CMK (cell line): ENCODE measurements around the gene TRIO.
A peak's percentile ranks its signal among the peaks of the same experiment; 100 is the strongest.

Source experiments
- DNase-seq: peaks from one replicate; pipeline ENCODE4 v3.0.0-alpha.2; 2010; ENCODE audit warnings: low read depth

TRIO gene

GRCh38 chr5:14486996-14487896 is 344.1 kb downstream of the TRIO start:
- no peak for DNase-seq

DNA sequence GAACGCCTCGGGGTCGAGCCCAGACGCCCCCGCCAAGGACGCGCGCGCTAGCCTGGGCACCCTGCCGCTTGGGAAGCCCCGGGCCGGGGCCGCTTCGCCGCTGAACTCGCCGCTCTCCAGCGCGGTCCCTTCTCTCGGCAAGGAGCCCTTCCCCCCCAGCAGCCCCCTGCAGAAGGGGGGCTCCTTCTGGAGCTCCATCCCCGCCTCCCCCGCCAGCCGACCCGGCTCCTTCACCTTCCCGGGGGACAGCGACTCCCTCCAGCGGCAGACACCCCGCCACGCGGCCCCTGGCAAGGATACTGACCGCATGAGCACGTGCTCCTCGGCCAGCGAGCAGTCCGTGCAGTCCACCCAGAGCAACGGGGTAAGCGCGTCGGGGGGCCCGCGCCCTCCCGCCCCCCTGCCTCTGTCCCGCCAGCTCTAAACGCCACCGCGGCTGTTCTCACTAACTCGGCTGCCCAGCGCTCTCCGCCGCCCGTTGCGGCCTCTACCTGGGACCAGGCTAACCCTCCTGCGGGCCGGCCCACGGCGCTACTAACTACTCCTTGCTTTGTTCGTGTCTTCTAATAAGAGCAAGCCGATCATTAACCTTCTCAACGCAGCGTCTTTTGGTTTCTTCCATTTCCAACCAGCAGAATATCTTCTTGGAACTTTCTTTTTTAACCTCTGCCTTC is 344.9 kb downstream of the TRIO start:
- DNase-seq = no peak

- DNase-seq = no peak
Measured at GRCh38 chr5:14488709-14489108, 345.6 kb downstream of the TRIO start.

DNA sequence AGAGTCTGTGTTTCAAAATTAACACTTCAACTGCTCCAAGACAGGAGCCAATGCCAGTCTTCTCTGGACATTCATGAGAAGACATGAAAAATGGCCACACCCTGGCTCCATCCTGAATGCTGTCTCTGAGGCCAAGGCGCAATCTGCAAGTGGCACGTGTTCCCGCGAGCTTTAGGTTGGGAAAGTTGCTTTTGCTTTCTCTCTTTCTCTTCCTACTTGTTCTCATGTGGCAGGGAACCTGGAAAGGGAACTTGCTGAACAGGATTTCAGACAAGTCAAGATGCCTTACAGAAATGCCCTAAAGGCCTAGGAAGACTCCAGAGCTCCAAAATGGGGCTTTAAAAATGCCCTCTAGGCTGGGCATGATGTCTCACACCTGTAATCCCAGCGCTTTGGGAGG is 346.5 kb downstream of the TRIO start:
- DNase-seq = no peak

DNA sequence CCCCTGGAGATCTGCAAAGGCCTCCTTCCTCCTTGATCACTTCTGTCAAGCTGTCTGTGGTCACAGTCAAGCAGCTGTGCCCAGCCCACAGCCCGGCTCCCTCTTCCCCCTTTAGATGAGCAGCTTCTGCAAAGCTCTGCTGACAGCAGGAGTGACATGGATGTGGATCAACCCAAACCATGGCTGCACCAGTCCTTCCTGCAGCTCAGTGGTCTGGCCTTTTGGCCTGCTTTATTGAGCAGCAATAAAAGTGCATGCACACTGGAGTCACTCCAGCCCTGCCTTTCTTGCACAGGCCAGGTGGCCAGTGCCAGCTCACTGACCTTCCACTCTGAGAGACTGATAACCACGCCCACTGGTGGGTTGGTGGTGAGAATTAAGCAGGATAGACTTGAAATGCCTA is 347.2 kb downstream of the TRIO start:
- peak; percentile 25 for DNase-seq

DNA sequence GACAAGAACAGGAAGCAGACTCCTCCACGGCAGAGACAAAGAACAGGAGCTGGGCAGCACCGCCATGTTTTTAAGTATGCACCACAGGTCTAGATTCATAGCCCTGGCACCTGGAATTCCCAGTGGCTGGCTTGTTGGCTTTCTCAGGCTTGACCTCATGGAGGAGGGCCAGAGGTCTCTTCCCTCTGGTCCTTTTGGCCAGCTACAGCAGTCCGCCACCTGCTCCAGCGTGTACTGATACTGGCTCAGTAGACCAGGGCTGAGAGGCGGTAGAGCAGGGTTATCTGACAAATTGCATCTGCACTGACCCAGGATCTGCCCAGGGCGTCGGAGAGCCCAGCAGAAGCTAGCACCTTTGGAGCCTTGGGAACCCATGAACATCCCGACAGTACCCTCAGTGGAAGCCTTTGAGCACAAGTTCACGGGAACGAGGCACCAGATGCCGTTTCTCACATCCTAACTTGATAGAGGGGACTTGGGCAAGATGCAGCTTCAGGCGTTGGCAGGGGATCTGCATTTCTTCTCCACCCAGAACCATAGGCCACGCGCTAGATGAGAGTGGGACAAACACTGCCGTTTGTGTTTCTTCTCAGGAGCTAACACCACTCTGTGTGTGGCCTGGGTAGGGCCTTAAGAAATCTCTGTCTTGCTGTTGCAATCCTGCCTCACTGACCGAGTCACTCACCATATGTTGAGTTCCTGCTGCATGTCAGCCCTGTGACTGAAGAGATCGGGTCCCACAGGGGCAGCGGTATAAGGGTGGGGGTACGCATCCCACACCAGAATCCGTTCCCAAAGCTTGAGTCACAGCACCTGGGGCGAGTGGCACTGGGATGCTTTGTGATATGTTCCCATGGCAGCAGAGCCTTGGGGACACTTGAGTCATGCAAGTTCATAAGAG is 348.1 kb downstream of the TRIO start:
- no peak for DNase-seq

DNA sequence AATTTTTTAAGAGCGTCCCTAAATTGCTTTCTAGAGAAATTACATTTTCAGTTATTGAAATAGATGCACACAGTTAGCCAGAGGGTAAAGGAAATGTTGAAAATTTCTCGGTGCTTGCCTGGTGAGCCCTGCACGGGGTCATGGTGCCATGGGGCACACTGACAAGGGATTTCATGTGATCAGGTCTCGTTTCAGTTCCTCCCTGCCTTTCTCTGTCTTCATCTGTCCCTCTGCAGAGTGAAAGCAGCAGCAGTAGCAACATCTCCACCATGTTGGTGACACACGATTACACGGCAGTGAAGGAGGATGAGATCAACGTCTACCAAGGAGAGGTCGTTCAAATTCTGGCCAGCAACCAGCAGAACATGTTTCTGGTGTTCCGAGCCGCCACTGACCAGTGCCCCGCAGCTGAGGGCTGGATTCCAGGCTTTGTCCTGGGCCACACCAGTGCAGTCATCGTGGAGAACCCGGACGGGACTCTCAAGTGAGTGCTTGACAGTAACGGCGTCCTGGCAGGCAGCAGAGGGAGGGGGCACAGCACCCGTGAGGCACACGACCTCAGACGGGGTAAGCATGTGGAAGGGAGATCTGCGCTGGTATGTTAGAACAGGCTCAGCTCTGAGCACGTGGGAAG is 349.3 kb downstream of the TRIO start:
- DNase-seq = no peak

DNA sequence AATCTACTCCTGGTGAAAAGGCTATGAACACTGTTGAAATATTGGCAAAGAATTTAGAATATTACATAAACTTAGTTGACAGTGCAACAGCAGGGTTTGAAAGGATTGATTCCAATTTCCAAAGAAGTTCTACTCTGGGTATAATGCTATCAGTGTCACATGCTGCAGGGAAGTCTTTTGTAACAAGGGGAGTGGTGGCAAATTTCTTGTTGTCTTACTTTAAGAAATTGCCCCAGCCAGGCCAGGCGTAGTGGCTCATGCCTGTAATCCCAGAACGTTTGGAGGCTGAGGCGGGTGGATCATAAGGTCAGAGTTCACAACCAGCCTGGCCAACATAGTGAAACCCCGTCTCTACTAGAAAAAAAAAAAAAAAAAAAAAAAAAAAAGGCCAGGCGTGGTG is 352.2 kb downstream of the TRIO start:
- no peak for DNase-seq

GRCh38 chr5:14497311-14497710 is 354.2 kb downstream of the TRIO start:
- DNase-seq = no peak

DNA sequence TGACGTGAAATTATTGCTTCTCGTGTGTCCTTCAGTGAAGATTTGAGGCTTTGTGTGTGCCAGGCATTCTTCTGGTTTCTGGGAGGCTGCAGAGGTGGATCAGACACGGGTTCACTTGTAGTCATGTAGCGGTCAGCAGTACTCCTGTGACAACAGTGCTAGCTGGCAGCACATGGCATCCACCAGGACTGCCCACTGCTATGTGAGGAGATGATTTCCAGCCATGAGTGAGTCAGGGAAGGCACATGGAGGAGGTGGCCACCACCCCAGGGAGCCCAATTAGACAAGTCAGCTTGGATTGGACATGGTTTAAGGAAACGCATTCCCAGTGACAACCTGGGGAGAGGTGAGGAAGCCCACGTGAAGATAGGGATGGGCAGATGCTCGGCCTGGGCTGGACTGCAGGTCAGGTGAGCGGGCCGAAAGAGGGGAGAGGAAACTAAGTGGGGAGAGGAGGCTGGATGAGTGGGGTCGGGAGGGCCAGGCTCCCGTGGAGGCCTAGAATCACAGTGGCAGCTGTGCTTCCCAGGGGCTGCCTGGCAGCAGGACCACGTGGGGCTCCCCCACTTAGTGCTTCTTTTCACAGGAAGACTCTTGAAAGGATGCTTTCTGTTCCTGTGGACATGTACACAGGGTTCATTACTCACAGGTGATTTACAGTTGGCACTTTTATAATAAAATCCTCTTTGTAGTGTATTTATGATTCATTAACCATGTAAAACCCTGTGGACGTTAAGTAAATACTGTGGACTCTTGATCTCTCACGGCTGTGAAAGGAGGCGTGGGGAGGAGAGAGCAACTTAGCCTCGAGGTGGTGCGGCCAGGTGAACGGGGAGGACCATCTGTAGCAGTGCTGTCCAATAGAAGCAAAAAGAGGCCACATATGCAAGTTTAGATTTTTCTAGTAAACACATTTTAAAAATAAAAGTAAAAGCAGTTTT is 358.5 kb downstream of the TRIO start:
- no peak for DNase-seq

DNA sequence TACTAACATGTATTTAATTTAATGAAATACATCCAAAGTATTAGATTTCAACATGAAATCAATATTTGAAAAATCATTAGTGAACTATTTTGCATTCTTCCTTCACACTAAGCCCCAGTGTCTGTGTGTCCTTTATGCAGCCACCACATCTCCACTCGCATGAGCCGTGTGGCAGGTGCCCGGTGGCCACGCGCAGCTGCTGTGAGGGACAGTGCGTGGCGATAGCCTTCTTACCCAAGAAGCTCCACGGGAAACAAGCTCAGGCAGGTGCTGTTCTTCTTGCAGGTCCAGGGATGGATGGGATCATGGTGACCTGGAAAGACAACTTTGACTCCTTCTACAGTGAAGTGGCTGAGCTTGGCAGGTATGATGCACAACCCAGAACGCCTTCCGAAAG is 359.1 kb downstream of the TRIO start:
- DNase-seq = no peak

- no peak for DNase-seq
Measured at GRCh38 chr5:14503017-14503680, 360.0 kb downstream of the TRIO start.

DNA sequence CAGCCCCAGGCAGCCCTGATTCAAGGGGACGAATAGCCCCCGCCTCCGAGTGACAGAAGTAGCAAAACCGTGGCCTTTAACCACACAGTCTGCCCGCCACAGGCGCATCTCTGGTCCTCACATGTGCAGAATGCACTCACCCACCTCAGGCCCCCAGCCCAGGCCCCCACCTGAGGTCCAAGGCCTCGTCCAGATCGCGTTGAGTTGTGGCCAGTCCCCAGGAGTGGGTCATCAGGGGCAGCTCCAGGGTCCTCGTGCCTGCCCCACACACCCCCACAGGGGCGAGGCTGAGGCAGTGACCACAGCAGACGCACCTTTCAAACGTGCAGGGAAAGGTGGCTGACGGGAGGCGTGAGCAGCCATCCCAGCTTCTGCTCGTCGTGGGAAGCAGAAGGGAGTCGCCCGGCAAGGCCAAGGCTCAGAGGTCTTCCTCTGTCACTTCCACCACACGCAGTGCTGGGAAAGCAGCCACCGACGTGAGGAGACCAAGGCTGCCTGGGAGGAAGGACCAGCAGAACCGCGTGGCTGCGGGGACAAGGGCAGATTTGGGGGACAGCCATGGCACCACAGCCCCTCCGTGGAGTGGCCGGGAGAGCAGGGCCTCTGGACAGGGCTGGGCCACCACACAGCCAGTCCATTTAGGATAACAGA is 360.7 kb downstream of the TRIO start:
- DNase-seq = no peak

GRCh38 chr5:14504332-14504727 is 361.2 kb downstream of the TRIO start:
- no peak for DNase-seq

DNA sequence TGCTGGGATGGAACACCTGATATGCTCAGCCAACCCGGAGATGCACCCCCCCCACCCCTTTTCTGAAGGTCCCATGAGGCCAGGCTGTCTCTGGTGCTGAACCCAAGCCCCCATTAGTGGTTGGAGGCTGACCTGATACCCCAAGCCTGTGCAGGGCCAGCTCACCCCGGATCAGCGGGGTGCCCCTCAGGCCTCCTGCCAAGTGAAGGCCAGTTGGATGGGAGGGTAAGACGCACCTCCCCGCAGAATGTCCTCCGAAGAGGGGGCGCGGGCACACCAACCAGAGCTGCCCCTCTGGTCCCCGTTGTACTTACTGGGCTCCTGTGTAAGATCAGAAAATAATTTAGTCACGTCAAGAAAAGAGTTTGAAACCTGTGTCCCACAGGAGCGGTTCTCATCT is 361.7 kb downstream of the TRIO start:
- DNase-seq = no peak

DNA sequence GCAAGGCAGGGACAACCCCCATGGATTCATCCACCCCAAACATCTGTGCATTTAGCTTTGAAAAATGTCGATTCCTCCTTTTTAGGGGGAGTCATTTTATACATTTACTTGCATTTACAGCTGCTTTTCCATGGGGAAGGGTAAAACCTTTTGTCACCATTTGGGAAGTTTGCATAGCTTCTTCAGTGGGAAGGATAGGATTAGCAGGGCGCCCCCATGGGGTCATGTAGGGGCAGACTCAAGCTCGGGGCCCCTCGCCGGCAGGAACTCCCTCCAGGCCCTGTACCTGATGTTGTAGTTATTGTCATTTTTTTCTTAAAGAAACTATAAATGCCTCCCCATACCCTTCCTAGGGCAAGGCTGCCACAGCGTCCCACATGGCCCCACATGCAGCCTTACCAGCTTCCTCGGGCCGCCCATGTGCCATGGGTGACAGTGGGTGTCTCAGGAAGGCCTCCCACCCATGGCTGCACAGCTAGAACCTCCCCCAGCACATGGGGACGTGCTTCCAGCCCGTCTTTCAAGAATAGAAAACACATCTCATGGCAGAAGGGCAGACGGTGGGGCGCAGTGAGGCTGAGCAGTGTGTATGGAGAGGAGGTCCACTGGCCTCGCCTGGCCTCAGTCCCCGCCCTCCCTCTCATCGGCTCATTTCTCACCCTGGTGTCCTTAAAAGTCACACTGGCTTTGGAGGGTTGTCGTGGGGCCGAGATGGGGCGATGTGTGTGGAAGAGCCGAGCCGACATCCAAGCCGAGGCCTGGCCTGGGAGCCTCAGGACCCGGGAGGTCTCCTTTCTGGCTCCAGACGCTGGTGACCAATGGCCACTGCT is 362.4 kb downstream of the TRIO start:
- no peak for DNase-seq

- DNase-seq = no peak
Measured at GRCh38 chr5:14506140-14506538, 363.0 kb downstream of the TRIO start.

DNA sequence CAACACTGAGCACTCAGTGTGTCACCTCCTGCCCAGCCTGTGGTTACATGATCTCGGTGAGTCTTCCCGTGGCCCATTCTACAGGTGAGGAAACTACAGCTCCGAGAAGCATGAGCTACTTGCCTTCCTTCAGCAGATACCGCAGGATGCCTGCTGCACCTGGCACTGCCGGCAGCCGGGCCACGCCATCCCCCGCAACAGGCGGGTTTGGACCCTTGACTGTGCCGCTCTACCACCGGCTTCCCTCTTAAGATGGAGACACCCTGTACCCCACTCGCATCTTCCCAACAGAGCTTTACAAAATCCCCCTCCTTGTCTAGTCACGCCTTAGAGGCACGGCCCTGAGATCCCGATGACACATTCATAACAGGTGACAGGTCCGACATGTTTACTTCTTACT is 363.5 kb downstream of the TRIO start:
- DNase-seq = no peak
